Memory B cell (primary cell): Measurements from ENCODE around the gene TNS1.

Experiments used
- ATAC-seq: fragments of 150-1000 bp; cut with Tn5 transposase; 2 replicates; pipeline ENCODE4 v1.10.0; 2021; ENCODE audit warnings: low read depth, mild to moderate bottlenecking, moderate library complexity
- DNase-seq, 2 donors: peaks; one replicate each; pipeline ENCODE4 v3.0.0; 2022; ENCODE audit warnings: low spot score in 2 of 2
- H3K27ac Mint-ChIP-seq: one replicate; pipeline ENCODE4 v1.8.0; 2022; ENCODE audit warnings: mild to moderate bottlenecking, moderate library complexity, mixed read lengths
- H3K27me3 Mint-ChIP-seq: one replicate; pipeline ENCODE4 v1.8.0; 2022; ENCODE audit warnings: mixed read lengths
- H3K36me3 Mint-ChIP-seq: one replicate; pipeline ENCODE4 v1.8.0; 2022; ENCODE audit warnings: mild to moderate bottlenecking, mixed read lengths
- H3K4me1 Mint-ChIP-seq: one replicate; pipeline ENCODE4 v1.8.0; 2022; ENCODE audit warnings: mixed read lengths
- H3K4me3 Mint-ChIP-seq: one replicate; pipeline ENCODE4 v1.8.0; 2022; ENCODE audit warnings: mild to moderate bottlenecking, moderate library complexity, mixed read lengths
- H3K9me3 Mint-ChIP-seq: one replicate; pipeline ENCODE4 v1.8.0; 2022; ENCODE audit warnings: mixed read lengths

TNS1 gene

DNA sequence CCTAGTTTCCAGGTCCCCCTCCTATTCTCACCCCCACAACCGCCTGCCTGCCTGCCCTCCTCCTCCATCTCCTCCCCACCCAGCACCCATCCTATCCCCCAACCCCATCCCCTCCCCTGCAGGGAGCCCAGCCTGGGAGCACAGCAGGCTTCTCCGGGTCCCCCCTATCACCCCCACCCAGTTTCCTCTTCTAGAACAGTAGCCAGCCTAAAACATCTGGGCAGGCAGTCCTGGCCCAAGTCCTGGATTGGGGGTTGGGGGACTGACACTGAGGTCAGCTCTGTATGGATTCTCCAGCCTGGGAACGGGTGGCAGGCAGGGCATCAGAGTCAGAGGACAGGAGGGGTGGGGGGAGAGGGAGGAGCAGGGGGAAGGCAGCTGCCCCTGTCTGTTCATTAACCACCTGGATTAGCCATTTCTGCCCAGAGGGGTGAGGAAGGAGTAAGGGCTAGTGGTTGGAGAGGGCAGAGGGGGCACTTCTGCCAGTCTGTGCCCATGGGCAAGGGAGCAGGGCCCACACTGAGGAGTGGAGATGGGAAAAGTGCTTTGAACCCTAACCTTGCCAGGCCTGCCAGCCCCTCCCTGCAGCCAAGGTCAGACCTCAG is 60.0 kb downstream of the TNS1 start:
- no peaks in the 10 kb centered on the region for H3K4me1 Mint-ChIP-seq
- DNase-seq (no peak), ATAC-seq (no peak)
- no peaks in the 10 kb centered on the region for H3K36me3 Mint-ChIP-seq
- H3K4me3 Mint-ChIP-seq: no peak overlapping the region
- no peak overlapping the region for H3K27ac Mint-ChIP-seq
- no peaks in the 10 kb centered on the region for H3K9me3 Mint-ChIP-seq
- H3K27me3 Mint-ChIP-seq: peaks cover 24% of the 10 kb centered on the region

DNA sequence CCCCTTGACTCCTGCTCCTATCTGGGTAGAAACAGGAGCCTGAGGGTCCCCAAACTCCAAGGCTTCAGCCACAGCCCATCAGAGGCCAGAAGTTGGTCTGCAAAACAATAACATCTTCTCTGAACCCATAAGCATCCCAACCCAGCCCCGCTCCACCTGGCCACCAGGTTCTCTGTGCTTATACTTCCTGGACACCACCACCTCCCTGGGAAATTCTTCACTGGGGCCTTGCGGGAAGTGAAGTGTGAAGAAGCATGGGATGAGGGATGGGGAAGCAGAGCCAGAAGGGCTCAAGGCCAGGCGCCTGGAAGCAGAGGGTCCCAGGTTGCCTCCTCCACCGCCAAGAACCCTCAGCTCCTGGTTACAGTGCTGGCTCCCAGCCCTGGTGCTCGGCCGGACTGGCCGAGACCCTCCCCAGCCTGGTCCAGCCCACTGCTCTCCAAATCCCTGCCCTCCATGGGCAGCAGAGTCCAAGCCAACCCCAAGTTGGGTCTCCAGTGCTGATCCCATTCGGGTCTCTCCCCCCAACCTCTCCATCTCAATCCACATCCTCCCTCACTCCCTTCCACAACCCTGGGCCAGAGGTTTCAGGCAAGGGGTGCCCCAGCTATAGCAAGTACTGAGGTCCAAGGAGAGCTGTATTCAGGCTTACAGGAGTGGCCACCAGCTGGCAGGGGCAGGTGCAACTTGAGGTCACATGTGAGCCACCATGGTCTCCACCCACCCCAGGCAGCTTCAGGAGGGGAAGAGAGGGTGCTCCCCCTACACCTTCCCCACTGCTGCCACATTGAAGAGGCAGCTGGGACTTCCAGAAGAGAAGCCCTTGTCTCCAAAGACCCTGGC is 60.7 kb downstream of the TNS1 start:
- Mint-ChIP-seq H3K9me3 (no peaks in the 10 kb centered on the region), H3K36me3 (no peaks in the 10 kb centered on the region), H3K4me1 (no peaks in the 10 kb centered on the region), H3K27me3 (peaks cover 21% of the 10 kb centered on the region), H3K4me3 (no peak overlapping the region), H3K27ac (no peak overlapping the region)
- ATAC-seq: no peak
- DNase-seq: no peak

DNA sequence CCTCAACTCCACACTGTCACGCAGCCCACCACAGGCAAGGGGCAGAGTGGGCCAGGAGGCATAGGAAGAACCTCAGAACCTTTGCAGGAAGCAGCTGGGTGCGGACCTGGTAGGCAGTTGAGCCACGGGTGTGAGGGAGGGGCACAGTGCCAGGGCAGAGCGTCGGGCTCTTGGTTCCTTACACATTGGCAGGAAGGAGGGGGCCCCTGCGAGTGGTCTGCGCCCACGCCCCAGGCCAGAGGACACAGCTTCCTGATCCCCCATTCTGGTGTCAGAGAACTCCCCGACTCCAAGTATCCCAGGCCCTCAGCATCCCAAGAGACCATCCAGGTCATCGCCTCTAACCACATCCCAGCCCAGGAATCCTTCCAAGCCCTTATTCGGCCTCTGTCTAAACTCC is 61.5 kb downstream of the TNS1 start:
- Mint-ChIP-seq H3K27ac (no peak overlapping the region), H3K9me3 (no peaks in the 10 kb centered on the region), H3K27me3 (peaks cover 23% of the 10 kb centered on the region), H3K4me3 (no peak overlapping the region), H3K36me3 (no peaks in the 10 kb centered on the region), H3K4me1 (no peaks in the 10 kb centered on the region)
- ATAC-seq (no peak), DNase-seq (no peak)

DNA sequence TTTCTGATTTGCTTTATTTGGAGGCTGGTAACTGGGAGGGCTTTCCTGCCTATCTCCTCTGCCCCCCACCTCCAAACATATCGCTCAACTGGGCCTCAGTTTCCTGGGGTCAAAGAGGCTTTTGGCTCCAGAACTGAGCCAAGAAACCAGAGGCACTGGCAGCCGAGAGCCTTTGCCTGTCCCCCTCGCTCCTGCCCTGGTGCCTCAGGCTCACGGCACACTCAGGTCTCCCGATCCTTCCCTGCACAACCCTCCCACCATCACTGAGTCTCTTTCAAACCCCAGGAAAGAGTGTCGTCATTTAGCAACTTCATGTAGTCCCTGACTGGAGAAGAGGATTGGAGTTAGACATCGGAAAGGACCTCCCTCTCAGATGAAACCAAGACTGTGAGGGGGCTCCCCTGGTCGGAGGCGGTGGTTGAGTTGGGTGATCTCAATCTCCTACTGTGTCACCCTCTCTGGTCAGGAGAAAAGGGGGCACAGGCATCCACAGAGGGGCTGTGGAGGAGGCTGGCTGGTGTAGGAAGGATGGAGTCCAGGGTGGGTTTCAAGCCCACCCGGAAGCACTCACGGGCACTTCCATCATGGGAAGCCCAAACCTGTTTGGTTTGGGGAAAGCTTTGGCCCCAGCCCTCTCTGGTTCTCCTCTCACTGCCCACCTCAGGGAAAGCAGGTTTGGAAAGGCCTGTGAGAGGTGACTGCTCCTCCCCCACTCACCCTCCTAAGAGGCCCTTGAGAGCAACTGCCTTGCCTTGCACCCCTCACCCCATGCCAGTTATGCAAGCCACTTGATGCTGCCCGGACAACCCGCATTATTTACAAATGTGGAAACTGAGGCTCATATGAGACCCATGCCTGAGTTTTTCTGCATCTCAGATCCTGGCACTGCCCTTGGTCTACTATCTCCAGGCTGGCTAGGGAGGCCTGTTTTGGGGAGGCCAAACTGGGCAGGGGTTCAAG is 62.3 kb downstream of the TNS1 start:
- Mint-ChIP-seq H3K36me3 (no peaks in the 10 kb centered on the region), H3K9me3 (no peaks in the 10 kb centered on the region), H3K27me3 (peaks cover 21% of the 10 kb centered on the region), H3K4me1 (no peaks in the 10 kb centered on the region), H3K27ac (no peak overlapping the region), H3K4me3 (no peak overlapping the region)
- DNase-seq (no peak), ATAC-seq (no peak)

DNA sequence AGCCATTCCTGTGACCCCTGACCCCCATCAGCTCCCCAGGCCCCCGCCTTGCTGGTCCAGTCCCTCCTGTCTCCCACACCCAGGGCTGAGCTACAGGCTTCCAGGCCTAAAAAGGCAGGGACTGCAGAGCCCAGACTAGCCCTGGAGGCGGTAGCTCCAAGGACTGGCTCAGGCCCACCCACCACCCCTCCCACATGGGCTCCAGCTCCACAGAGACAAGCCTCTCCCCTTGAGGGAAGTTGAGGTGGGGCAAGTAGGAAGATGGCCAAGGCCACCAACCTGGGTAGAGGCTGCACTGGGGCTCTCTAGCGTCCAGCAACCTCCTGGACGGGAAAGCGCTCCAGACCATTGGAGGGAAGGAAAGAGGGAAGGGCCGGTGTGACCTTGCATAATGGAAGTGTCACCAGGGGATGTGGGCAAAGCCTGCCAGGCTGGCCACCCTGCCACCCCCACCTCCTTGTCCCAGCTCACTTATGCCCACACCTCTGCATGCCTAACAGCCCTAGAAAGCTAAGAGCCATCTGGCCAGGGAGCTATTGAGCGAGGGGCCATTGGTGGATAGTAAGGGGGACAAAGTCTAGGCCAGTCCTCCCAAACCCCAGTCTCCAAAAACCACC is 63.1 kb downstream of the TNS1 start:
- ATAC-seq (no peak), DNase-seq (no peak)
- no peaks in the 10 kb centered on the region for H3K9me3 Mint-ChIP-seq
- no peaks in the 10 kb centered on the region for H3K4me1 Mint-ChIP-seq
- H3K27me3 Mint-ChIP-seq: peaks cover 21% of the 10 kb centered on the region
- H3K36me3 Mint-ChIP-seq: no peaks in the 10 kb centered on the region
- no peak overlapping the region for H3K27ac Mint-ChIP-seq
- no peak overlapping the region for H3K4me3 Mint-ChIP-seq

DNA sequence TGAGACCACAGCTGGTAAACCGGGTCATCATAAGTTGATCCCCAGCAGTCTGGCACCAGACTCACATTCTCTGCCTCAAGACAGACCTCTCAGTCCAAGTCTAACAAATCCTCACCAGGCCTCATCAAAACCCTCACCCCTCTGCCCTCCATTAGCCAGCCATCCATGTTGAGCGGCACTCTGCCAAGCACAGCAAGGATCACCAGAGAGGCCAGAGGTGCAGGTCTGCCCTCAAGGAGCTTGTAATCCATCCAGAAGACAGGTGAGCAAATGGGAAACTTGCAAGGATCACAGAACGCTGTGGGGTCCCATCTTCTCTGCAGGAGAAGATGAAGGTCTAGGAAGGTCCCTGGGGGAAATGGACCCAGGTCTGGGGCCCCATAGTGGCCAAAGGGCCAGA is 63.6 kb downstream of the TNS1 start:
- no peak overlapping the region for H3K27ac Mint-ChIP-seq
- DNase-seq (no peak), ATAC-seq (no peak)
- no peaks in the 10 kb centered on the region for H3K4me1 Mint-ChIP-seq
- H3K27me3 Mint-ChIP-seq: peaks cover 21% of the 10 kb centered on the region
- no peaks in the 10 kb centered on the region for H3K9me3 Mint-ChIP-seq
- H3K36me3 Mint-ChIP-seq: no peaks in the 10 kb centered on the region
- H3K4me3 Mint-ChIP-seq: no peak overlapping the region

DNA sequence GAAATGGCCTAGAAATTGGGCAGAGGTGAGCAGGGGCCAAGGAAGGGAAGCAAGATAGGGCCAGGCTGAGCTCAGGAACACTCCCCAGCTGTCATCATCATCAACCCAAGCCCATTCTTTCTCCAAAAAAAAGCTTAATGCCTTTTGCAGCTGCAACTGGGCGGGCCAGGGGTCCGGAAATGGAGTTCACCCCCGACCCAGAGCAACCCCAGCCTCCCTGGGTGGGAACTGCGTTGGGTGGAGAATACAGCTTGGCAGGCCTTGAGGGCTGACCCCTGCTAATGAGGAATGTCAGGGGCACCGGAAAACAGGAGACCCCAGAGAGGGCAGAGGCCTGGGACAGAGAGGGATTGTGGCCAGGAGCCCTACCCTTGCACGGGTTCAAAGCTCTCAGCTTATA is 64.8 kb downstream of the TNS1 start:
- Mint-ChIP-seq H3K36me3 (no peaks in the 10 kb centered on the region), H3K27me3 (peaks cover 21% of the 10 kb centered on the region), H3K4me3 (no peak overlapping the region), H3K4me1 (no peaks in the 10 kb centered on the region), H3K27ac (no peak overlapping the region), H3K9me3 (no peaks in the 10 kb centered on the region)
- ATAC-seq (no peak), DNase-seq (no peak)

DNA sequence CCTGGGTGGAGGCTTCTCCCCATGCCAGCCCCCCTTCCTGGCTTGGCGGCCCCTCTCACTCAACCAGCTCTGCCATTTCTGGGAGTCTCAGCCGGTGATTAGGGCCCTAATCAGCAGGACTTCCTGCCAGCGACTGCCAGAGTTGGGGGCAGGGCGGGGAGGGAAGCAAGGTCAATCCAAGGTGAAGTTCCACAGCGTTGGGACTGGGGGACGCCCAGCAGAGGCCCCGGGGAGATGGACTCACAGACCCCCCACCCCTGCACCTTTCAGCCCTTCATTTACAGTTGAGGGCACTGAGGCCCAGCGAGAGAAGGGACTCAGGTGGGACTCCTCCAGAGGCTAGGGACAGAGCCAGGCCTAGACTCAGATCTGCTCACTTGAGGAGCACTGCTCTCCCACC is 65.3 kb downstream of the TNS1 start:
- Mint-ChIP-seq H3K9me3 (no peaks in the 10 kb centered on the region), H3K4me3 (no peak overlapping the region), H3K4me1 (no peaks in the 10 kb centered on the region), H3K27ac (no peak overlapping the region), H3K36me3 (no peaks in the 10 kb centered on the region), H3K27me3 (peaks cover 21% of the 10 kb centered on the region)
- no peak for ATAC-seq
- DNase-seq: no peak

DNA sequence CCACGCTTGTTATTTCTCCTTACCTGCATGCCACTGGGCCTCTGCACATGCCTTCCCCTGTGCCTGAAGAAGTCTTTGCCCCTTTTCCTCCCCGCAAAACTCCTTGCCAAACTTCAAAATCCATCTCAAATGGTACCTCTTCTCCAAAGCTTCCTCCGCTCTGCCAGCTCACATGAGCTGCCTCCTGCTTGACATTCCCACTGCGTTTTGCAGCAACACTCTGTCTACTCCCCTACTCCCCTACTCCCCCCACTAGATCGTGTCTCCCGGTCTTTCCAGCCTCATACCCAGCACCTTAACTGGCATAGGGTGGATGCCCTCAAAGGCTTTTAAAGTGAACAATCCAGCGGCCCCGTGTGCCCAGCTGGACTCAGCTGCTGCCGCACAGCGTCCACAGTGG is 65.8 kb downstream of the TNS1 start:
- H3K27me3 Mint-ChIP-seq: peaks cover 19% of the 10 kb centered on the region
- DNase-seq: no peak
- H3K4me3 Mint-ChIP-seq: no peak overlapping the region
- no peak for ATAC-seq
- no peaks in the 10 kb centered on the region for H3K9me3 Mint-ChIP-seq
- H3K4me1 Mint-ChIP-seq: no peaks in the 10 kb centered on the region
- no peak overlapping the region for H3K27ac Mint-ChIP-seq
- H3K36me3 Mint-ChIP-seq: no peaks in the 10 kb centered on the region

DNA sequence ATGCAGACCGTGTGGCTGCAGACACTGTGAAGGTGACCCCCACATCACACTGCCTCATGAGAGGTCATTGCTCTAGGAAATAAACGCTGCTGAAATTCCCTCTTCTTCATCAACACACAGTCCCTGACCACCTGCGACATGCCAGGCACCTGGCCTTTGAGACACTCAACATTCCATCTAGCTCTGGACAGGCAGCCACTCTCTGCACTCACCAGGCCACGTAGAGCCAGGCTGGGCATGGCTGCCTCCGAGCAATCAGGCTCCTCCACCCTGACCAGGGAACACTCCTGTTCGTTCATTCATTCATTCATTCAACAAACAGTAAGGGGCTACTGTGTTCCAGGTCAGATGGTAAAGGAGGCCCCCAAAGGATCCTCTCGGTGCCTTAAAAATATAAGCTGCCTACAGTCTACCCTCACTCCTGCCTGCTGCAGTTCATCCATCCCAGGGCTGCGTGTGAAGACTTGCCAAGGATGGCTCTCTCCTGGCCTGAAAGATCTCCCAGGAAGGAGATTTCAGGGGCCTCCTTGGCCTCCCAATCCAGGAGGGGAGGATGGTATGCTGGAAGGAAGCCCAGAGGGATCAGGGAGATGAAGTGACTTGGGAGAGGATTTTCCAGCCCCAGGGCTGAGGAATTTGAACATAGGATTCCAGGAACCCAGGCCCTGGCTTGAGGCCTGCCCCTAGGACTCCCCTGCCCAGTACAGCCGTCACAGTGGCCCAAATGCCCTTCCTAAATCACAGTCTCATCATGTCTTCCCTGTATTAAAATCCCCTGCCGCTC is 66.7 kb downstream of the TNS1 start:
- Mint-ChIP-seq H3K4me3 (no peak overlapping the region), H3K36me3 (no peaks in the 10 kb centered on the region), H3K4me1 (no peaks in the 10 kb centered on the region), H3K9me3 (no peaks in the 10 kb centered on the region), H3K27ac (no peak overlapping the region), H3K27me3 (peaks cover 12% of the 10 kb centered on the region)
- ATAC-seq (no peak), DNase-seq (no peak)

DNA sequence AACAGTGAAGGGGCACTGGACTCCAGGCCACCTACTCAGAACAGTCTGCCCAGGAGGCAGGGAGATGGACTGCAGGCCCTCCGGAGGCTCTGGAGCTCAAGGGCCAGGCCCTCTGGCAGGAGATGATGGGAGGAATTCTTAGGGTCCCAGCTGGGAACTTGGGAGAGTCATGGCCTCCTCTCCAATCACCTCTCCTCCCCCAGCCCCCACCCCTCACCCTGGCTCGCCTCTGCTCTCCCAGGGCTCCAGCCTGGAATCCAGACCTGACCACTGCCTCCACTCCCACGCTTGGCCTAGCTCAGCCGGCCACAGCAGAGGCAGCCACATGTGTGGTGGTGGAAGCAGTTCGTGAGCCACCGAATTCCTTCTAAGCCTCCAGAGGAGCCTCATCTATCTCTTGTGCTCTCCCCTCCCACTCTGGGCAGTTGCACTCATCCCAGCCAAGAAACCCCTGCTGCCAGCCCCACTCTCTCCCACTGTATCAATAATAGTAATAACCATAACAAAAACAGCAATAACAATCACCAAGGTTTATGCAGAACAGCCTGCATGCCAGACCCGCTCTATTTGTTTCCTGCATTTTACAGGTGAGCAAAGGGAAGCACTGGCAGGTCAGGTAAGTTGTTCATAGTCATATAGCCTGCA is 67.4 kb downstream of the TNS1 start:
- H3K9me3 Mint-ChIP-seq: no peaks in the 10 kb centered on the region
- no peaks in the 10 kb centered on the region for H3K4me1 Mint-ChIP-seq
- H3K4me3 Mint-ChIP-seq: no peak overlapping the region
- H3K27me3 Mint-ChIP-seq: peaks cover 11% of the 10 kb centered on the region
- H3K36me3 Mint-ChIP-seq: no peaks in the 10 kb centered on the region
- DNase-seq (no peak), ATAC-seq (no peak)
- no peak overlapping the region for H3K27ac Mint-ChIP-seq

DNA sequence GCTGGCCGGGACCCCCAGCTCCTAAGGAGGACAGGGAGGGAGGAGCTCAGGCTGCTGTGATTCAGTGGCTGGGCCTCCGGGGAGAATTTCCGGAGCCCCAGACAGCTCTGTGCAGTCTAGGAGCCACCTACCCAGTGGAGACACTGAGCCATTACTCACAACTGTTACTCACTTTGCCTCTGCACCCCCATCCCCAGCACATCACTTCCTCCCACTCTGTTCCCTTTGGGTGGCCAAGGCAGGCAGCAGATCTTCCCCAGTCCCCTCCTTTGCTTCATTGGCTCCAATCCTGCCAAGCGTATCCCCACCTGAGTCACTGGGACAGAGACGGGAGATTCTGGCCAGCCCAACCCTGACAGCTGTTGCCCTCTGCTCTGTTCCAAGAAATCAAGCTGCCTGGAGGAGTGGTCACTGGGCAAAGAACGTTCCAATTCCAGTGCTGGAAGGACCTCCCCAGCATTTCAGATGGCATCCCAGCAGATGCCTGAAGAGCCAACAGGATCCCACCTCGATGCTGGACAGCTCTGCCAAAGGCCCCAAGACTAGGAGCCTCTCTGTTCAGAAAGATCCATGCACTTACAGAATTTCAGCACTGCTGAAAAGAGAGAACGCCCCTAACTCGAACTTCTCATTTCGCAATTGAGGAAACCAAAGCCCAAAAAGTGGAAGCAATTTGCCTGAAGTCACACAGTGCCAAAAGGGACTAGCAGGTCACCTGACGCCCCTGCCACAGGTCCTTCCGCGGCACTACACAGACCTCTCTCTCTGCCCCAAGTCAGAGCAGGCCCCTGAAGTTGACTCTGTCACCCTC is 68.3 kb downstream of the TNS1 start:
- H3K4me3 Mint-ChIP-seq: no peak overlapping the region
- no peaks in the 10 kb centered on the region for H3K9me3 Mint-ChIP-seq
- no peak for DNase-seq
- H3K4me1 Mint-ChIP-seq: no peaks in the 10 kb centered on the region
- peaks cover 11% of the 10 kb centered on the region for H3K27me3 Mint-ChIP-seq
- H3K27ac Mint-ChIP-seq: no peak overlapping the region
- ATAC-seq: no peak
- H3K36me3 Mint-ChIP-seq: no peaks in the 10 kb centered on the region
